IMR-90 (cell line): ENCODE measurements around the gene RTL1. TPM values are rescaled to one million over a fixed set of nuclear protein-coding genes. Genes with fewer than 3 reads are reported as not detected.

Experiments used
- ATAC-seq: fragments of 200-7000 bp; cut with Tn5 transposase; 2 replicates; pipeline ENCODE4 v1.9.1; 2020; ENCODE audit warnings: low read depth, mild to moderate bottlenecking, moderate library complexity
- BruUV-seq: library from RNA; stranded (reverse); fragments of 400-500 nt; replicated peaks from 2 replicates; lab custom pipeline; 2021; lab: Mats Ljungman, UMichigan
- CTCF ChIA-PET: fragments of 300-600 bp; formaldehyde crosslinking; extraction: SDS; loops from one replicate; lab custom pipeline; 2021; ENCODE audit warnings: antibody characterized with exemption; lab: Yijun Ruan, JAX
- POLR2A ChIA-PET: fragments of 300-600 bp; sonication (Branson Sonifier 250); formaldehyde crosslinking; loops from one replicate; lab custom pipeline; 2022; ENCODE audit warnings: antibody characterized with exemption; ENCODE audit not compliant: unreplicated experiment; lab: Charles Lee
- DNase-seq: peaks from one replicate; pipeline ENCODE4 v3.0.0; 2013
- H2AFZ ChIP-seq: replicated peaks from 2 replicates; pipeline ENCODE3; 2013; ENCODE audit warnings: low read length, mild to moderate bottlenecking; ENCODE audit not compliant: poor library complexity
- H2AK5ac ChIP-seq: 2 replicates; pipeline ENCODE4 v1.6.1; 2013; ENCODE audit warnings: low read depth, low read length, inconsistent platforms
- H2AK9ac ChIP-seq: replicated peaks from 2 replicates; pipeline ENCODE3; 2013; ENCODE audit warnings: mild to moderate bottlenecking, low read depth, low read length, moderate library complexity; ENCODE audit not compliant: poor library complexity
- H2BK120ac ChIP-seq: 2 replicates; pipeline ENCODE4 v1.6.1; 2013; ENCODE audit warnings: low read depth, low read length, inconsistent platforms
- H2BK15ac ChIP-seq: 3 replicates; pipeline ENCODE4 v1.6.1; 2013; ENCODE audit warnings: low read depth, low read length, inconsistent platforms
- H2BK20ac ChIP-seq: 2 replicates; pipeline ENCODE4 v1.6.1; 2013; ENCODE audit warnings: low read depth, mild to moderate bottlenecking, inconsistent platforms, low read length, moderate library complexity
- H2BK5ac ChIP-seq: 2 replicates; pipeline ENCODE4 v1.6.1; 2013; ENCODE audit warnings: mild to moderate bottlenecking, low read depth, low read length, inconsistent platforms; ENCODE audit not compliant: poor library complexity, severe bottlenecking
- H3K14ac ChIP-seq: replicated peaks from 2 replicates; pipeline ENCODE4 v1.6.1; 2013; ENCODE audit warnings: low read depth, low read length, inconsistent platforms
- H3K18ac ChIP-seq: 2 replicates; pipeline ENCODE4 v1.6.1; 2013; ENCODE audit warnings: low read depth, low read length, control low read depth
- H3K23ac ChIP-seq: 2 replicates; pipeline ENCODE4 v1.6.1; 2013; ENCODE audit warnings: low read depth, low read length, inconsistent platforms
- H3K27ac ChIP-seq: 2 replicates; pipeline ENCODE4 v1.5.1; 2013; ENCODE audit warnings: mild to moderate bottlenecking, control low read depth, low read length; ENCODE audit not compliant: insufficient read depth
- H3K27me3 ChIP-seq: 2 replicates; pipeline ENCODE4 v1.6.1; 2013; ENCODE audit warnings: low read length; ENCODE audit not compliant: control insufficient read depth, insufficient read depth
- H3K36me3 ChIP-seq: 2 replicates; pipeline ENCODE4 v1.6.1; 2013; ENCODE audit warnings: low read length, mixed read lengths; ENCODE audit not compliant: control insufficient read depth, insufficient read depth
- H3K4ac ChIP-seq: 2 replicates; pipeline ENCODE4 v1.6.1; 2013; ENCODE audit warnings: low read depth, low read length, inconsistent platforms
- H3K4me1 ChIP-seq: 2 replicates; pipeline ENCODE4 v1.6.1; 2013; ENCODE audit warnings: low read length, mixed read lengths; ENCODE audit not compliant: control insufficient read depth, insufficient read depth
- H3K4me2 ChIP-seq: 2 replicates; pipeline ENCODE4 v1.6.1; 2013; ENCODE audit warnings: low read depth, mild to moderate bottlenecking, control low read depth, low read length, moderate library complexity
- H3K4me3 ChIP-seq: 2 replicates; pipeline ENCODE4 v1.5.1; 2013; ENCODE audit warnings: low read depth, mild to moderate bottlenecking, control low read depth, low read length, moderate library complexity; ENCODE audit not compliant: insufficient read depth
- H3K56ac ChIP-seq: 2 replicates; pipeline ENCODE4 v1.6.1; 2013; ENCODE audit warnings: low read length, inconsistent platforms; ENCODE audit not compliant: insufficient read depth; ENCODE audit errors: extremely low read depth
- H3K79me1 ChIP-seq, 2 experiments: 2 replicates each; pipeline ENCODE4 v1.6.1; 2013; ENCODE audit warnings: low read length in 2 of 2, inconsistent platforms in 1 of 2, low read depth in 1 of 2
- H3K9ac ChIP-seq: 2 replicates; pipeline ENCODE4 v1.6.1; 2013; ENCODE audit warnings: low read depth, low read length, control low read depth
- H3K9me1 ChIP-seq: 2 replicates; pipeline ENCODE4 v1.6.1; 2013; ENCODE audit warnings: low read length, inconsistent platforms; ENCODE audit not compliant: insufficient read depth
- H3K9me3 ChIP-seq: 2 replicates; pipeline ENCODE4 v1.6.1; 2013; ENCODE audit warnings: low read length; ENCODE audit not compliant: control insufficient read depth, insufficient read depth
- H4K20me1 ChIP-seq: 2 replicates; pipeline ENCODE4 v1.6.1; 2013; ENCODE audit warnings: low read length, inconsistent platforms; ENCODE audit not compliant: insufficient read depth
- H4K5ac ChIP-seq: 2 replicates; pipeline ENCODE4 v1.6.1; 2013; ENCODE audit warnings: mild to moderate bottlenecking, low read depth, low read length, control low read depth
- H4K8ac ChIP-seq, 2 experiments: 2 replicates each; pipeline ENCODE4 v1.6.1; 2013; ENCODE audit warnings: low read depth in 2 of 2, low read length in 2 of 2, control low read depth in 1 of 2, inconsistent platforms in 1 of 2
- H4K91ac ChIP-seq: 2 replicates; pipeline ENCODE4 v1.6.1; 2013; ENCODE audit warnings: low read depth, low read length, inconsistent platforms; ENCODE audit not compliant: insufficient read depth
- BHLHE40 ChIP-seq: fragments of 150-350 bp; IDR thresholded peaks from 2 replicates; pipeline ENCODE4 v1.6.1; 2016; ENCODE audit warnings: mild to moderate bottlenecking, low read depth, low read length
- CEBPB ChIP-seq: IDR thresholded peaks from 2 replicates; pipeline ENCODE4 v1.6.1; 2012; ENCODE audit warnings: low read depth, low read length, improper control_type of control experiment
- CHD1 ChIP-seq: IDR thresholded peaks from 2 replicates; pipeline ENCODE4 v1.6.1; 2012; ENCODE audit warnings: low read depth, low read length, improper control_type of control experiment
- FOS ChIP-seq: fragments of 150-350 bp; IDR thresholded peaks from 2 replicates; pipeline ENCODE4 v1.6.1; 2016; ENCODE audit warnings: low read depth, low read length
- MAFK ChIP-seq: IDR thresholded peaks from 2 replicates; pipeline ENCODE4 v1.6.1; 2012; ENCODE audit warnings: low read depth, low read length, improper control_type of control experiment
- MAZ ChIP-seq: IDR thresholded peaks from 2 replicates; pipeline ENCODE4 v1.6.1; 2012; ENCODE audit warnings: low read depth, mild to moderate bottlenecking, low read length, improper control_type of control experiment, moderate library complexity, borderline replicate concordance
- MXI1 ChIP-seq: IDR thresholded peaks from 2 replicates; pipeline ENCODE4 v1.6.1; 2012; ENCODE audit warnings: low read depth, mild to moderate bottlenecking, low read length, moderate library complexity, borderline replicate concordance
- NFE2L2 ChIP-seq: fragments of 150-350 bp; IDR thresholded peaks from 2 replicates; pipeline ENCODE4 v1.6.1; 2016; ENCODE audit warnings: low read depth, mild to moderate bottlenecking, low read length
- POLR2A ChIP-seq: IDR thresholded peaks from 2 replicates; pipeline ENCODE4 v1.6.1; 2012; ENCODE audit warnings: mild to moderate bottlenecking, low read depth, low read length
- RAD21 ChIP-seq: IDR thresholded peaks from 2 replicates; pipeline ENCODE4 v1.6.1; 2012; ENCODE audit warnings: low read length, improper control_type of control experiment
- SMC3 ChIP-seq: fragments of 150-350 bp; IDR thresholded peaks from 2 replicates; pipeline ENCODE4 v1.6.1; 2016; ENCODE audit warnings: low read depth, mild to moderate bottlenecking, antibody characterized with exemption, low read length, moderate library complexity
- WGBS, 2 experiments: methylation state at CpG; one replicate each; pipeline versions ENCODE4 v1.1.5 to v1.1.7; 2013; ENCODE audit warnings: missing lambda C conversion rate in 2 of 2; ENCODE audit not compliant: insufficient read length in 1 of 2; ENCODE audit errors: extremely low coverage in 2 of 2; 5-methylcytosine and 5-hydroxymethylcytosine counted together
- dilution Hi-C: fragments of 300-500 bp; cut with HindIII; formaldehyde crosslinking; loops from one replicate; pipeline ENCODE4 v1.14.3; 2018; ENCODE audit warnings: low sequenced_read_pairs; ENCODE audit not compliant: unreplicated experiment
- in situ Hi-C: fragments of 300-500 bp; cut with MboI; formaldehyde crosslinking; loops from 3 replicates; pipeline ENCODE4 v1.14.3; 2019; ENCODE audit warnings: low sequenced_read_pairs, inconsistent platforms, mixed read lengths
- intact Hi-C: fragments of 100-400 bp; cut with micrococcal nuclease; formaldehyde crosslinking; loops from 2 replicates; pipeline ENCODE4 v1.10.0; 2022
- polyA plus RNA-seq, 3 experiments: library from polyadenylated mRNA; depleted of rRNA; stranded (reverse); fragments of >200 nt; gene quantifications; 2 replicates each; pipeline ENCODE4 v1.2.3, GENCODE V29; 2012; ENCODE audit warnings: low replicate concordance in 1 of 3
- total RNA-seq: library from RNA; depleted of rRNA; stranded (reverse); fragments of >200 nt; gene quantifications from 2 replicates; pipeline ENCODE4 v1.2.3, GENCODE V29; 2012
- TF ChIP-seq, protein P1 (sequence below): fragments of 150-350 bp; IDR thresholded peaks from 2 replicates; pipeline ENCODE4 v1.6.1; 2017; ENCODE audit warnings: mild to moderate bottlenecking, antibody characterized with exemption, low read length, low read depth
- TF ChIP-seq, protein P2 (sequence below): conservative IDR thresholded peaks from 2 replicates; pipeline ENCODE4 v1.5.1; 2012; ENCODE audit warnings: mild to moderate bottlenecking, low read depth, low read length, improper control_type of control experiment
- TF ChIP-seq, protein P3 (sequence below): fragments of 150-350 bp; IDR thresholded peaks from 2 replicates; pipeline ENCODE4 v1.6.1; 2016; ENCODE audit warnings: low read depth, mild to moderate bottlenecking, low read length, moderate library complexity, borderline replicate concordance

The RTL1 gene
- total and polyA plus RNA-seq, 2 of the 4 experiments (the other 2 are of a cell fraction) = not detected

DNA sequence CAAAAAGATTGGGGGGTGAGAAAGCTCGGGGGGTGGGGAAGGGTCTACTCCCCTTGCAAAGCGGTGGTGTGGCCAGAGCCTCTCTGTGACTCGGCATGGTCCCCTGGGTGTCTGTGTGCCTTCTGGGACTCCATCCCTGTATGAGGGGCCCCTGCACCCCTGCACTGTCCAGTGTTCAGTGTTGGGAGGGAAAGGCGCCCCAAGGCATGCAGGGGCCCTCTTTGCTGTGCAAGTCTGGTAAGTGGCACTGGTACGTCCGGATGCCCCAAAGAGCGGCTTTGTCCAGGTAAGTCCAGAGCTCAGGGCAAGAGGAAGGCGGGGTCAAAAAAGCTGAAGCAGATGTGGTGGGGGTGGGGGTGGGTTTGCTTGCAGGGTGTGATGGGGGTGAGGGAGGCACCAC is 23.7 kb downstream of the RTL1 start:
- H3K9me3 ChIP-seq = peaks cover 3% of the 10 kb centered on the region; the same call in 1 of the 2 replicates
- no peak overlapping the region for H3K27ac ChIP-seq
- no peak overlapping the region for H2BK5ac ChIP-seq
- H2AK9ac ChIP-seq = no peak overlapping the region
- intact Hi-C loops = no loop called here
- in situ Hi-C loops = no loop called here
- H3K4me3 ChIP-seq = no peak overlapping the region
- H2BK15ac ChIP-seq = no peak overlapping the region
- ATAC-seq (no peak), DNase-seq (no peak)
- H3K9ac ChIP-seq = no peak overlapping the region
- ChIA-PET POLR2A (no interaction called here), CTCF (no interaction called here)
- no peak overlapping the region for H2BK20ac ChIP-seq
- no peak overlapping the region for H4K91ac ChIP-seq
- no peak overlapping the region for H2BK120ac ChIP-seq
- H4K8ac ChIP-seq = no peak overlapping the region
- H3K4ac ChIP-seq = no peak overlapping the region
- H4K20me1 ChIP-seq = peaks cover 78% of the 10 kb centered on the region
- H3K9me1 ChIP-seq = peaks cover 7% of the 10 kb centered on the region; the same call in 1 of the 2 replicates
- H3K4me1 ChIP-seq = no peaks in the 10 kb centered on the region
- no peak overlapping the region for H3K56ac ChIP-seq
- H3K18ac ChIP-seq = no peak overlapping the region
- no TSS peak for BruUV-seq
- 83% methylated on average over 2 of the region's 8 CpGs; no CpG with 5 or more reads in 1 of the 2 experiments for WGBS, 2 experiments
- H3K79me1 ChIP-seq = peaks cover 15 to 53% of the 10 kb centered on the region in 2 experiments
- H3K4me2 ChIP-seq = no peak overlapping the region
- H3K23ac ChIP-seq = no peak overlapping the region
- H2AK5ac ChIP-seq = no peak overlapping the region
- H3K36me3 ChIP-seq = peaks cover 76% of the 10 kb centered on the region
- no peak overlapping the region for H4K5ac ChIP-seq
- no peaks in the 10 kb centered on the region for H3K27me3 ChIP-seq
- no peak overlapping the region for H3K14ac ChIP-seq
- TF ChIP-seq FOS = no peak
- no peak for TF ChIP-seq MXI1
- TF ChIP-seq NFE2L2 = no peak
- TF ChIP-seq, protein P1, sequence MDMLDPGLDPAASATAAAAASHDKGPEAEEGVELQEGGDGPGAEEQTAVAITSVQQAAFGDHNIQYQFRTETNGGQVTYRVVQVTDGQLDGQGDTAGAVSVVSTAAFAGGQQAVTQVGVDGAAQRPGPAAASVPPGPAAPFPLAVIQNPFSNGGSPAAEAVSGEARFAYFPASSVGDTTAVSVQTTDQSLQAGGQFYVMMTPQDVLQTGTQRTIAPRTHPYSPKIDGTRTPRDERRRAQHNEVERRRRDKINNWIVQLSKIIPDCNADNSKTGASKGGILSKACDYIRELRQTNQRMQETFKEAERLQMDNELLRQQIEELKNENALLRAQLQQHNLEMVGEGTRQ = no peak
- no peak for TF ChIP-seq BHLHE40
- no peak for TF ChIP-seq RAD21
- no peak for TF ChIP-seq SMC3
- TF ChIP-seq, protein P2, sequence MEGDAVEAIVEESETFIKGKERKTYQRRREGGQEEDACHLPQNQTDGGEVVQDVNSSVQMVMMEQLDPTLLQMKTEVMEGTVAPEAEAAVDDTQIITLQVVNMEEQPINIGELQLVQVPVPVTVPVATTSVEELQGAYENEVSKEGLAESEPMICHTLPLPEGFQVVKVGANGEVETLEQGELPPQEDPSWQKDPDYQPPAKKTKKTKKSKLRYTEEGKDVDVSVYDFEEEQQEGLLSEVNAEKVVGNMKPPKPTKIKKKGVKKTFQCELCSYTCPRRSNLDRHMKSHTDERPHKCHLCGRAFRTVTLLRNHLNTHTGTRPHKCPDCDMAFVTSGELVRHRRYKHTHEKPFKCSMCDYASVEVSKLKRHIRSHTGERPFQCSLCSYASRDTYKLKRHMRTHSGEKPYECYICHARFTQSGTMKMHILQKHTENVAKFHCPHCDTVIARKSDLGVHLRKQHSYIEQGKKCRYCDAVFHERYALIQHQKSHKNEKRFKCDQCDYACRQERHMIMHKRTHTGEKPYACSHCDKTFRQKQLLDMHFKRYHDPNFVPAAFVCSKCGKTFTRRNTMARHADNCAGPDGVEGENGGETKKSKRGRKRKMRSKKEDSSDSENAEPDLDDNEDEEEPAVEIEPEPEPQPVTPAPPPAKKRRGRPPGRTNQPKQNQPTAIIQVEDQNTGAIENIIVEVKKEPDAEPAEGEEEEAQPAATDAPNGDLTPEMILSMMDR = no peak
- no peak for TF ChIP-seq MAZ
- TF ChIP-seq POLR2A = no peak
- TF ChIP-seq CEBPB = no peak
- no peak for TF ChIP-seq CHD1
- TF ChIP-seq, protein P3, sequence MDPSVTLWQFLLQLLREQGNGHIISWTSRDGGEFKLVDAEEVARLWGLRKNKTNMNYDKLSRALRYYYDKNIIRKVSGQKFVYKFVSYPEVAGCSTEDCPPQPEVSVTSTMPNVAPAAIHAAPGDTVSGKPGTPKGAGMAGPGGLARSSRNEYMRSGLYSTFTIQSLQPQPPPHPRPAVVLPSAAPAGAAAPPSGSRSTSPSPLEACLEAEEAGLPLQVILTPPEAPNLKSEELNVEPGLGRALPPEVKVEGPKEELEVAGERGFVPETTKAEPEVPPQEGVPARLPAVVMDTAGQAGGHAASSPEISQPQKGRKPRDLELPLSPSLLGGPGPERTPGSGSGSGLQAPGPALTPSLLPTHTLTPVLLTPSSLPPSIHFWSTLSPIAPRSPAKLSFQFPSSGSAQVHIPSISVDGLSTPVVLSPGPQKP = no peak
- TF ChIP-seq MAFK = no peak
- dilution Hi-C loops = no loop called here
- no peak overlapping the region for H2AFZ ChIP-seq
